Pancreas (tissue), 10 donors: ENCODE results near the gene CEL. TPM values are rescaled to one million over a fixed set of nuclear protein-coding genes. Genes with fewer than 3 reads are reported as not detected.
"Not testable (repeated sequence)": the region's sequence is repeated elsewhere in the genome, so short reads cannot be mapped to it uniquely, and the experiment has no call there.

Source experiments
- ATAC-seq, 4 donors: fragments of 200-7000 bp; cut with Tn5 transposase; one replicate each; pipeline versions ENCODE4 v1.8.0 to v1.9.1; 2020; ENCODE audit warnings: mild to moderate bottlenecking in 4 of 4, moderate library complexity in 4 of 4
- DNase-seq, 6 donors: peaks; one replicate each; pipeline ENCODE4 v3.0.0-alpha.2; 2020
- FAIRE-seq: peaks from 2 replicates; lab custom pipeline; 2012; peaks lifted over from hg19 to GRCh38; lab: Jason Lieb, UNC
- H3K27ac ChIP-seq, 4 donors: fragments of 200-600 bp; sonication (generic); 1 replicate in 3 of 4; 2 replicates in 1 of 4; pipeline versions ENCODE4 v1.5.0 to v1.8.0; 2020
- H3K27me3 ChIP-seq, 4 donors: fragments of 200-600 bp; one replicate each; pipeline ENCODE4 v1.8.0; 2021
- H3K36me3 ChIP-seq, 3 donors: fragments of 200-600 bp; sonication (generic) in 1 of 3; one replicate each; pipeline versions ENCODE4 v1.5.0 to v1.8.0; 2020 to 2021
- H3K4me1 ChIP-seq, 3 donors: fragments of 200-600 bp; one replicate each; pipeline ENCODE4 v1.8.0; 2021
- H3K4me3 ChIP-seq, 4 donors: fragments of 200-600 bp; sonication (generic) in 2 of 4; one replicate each; pipeline versions ENCODE4 v1.5.0 to v1.8.0; 2020 to 2021
- H3K9me3 ChIP-seq, 4 donors: fragments of 200-600 bp; one replicate each; pipeline ENCODE4 v1.8.0; 2021
- CTCF ChIP-seq, 4 donors: fragments of 200-600 bp; sonication (generic) in 3 of 4; IDR thresholded peaks; one replicate each; pipeline versions ENCODE4 v1.5.0 to v1.8.0; 2021; ENCODE audit warnings: antibody characterized with exemption in 4 of 4
- WGBS, 2 donors: extraction: QIAGEN DNeasy Blood & Tissue Kit; methylation state at CpG; one replicate each; pipeline ENCODE4 v1.1.7; 2013; 5-methylcytosine and 5-hydroxymethylcytosine counted together
- intact Hi-C, 3 donors: fragments of 100-400 bp; cut with DNase I; formaldehyde crosslinking; loops; one replicate each; pipeline versions ENCODE4 v1.11.1 to v1.14.2; 2022
- polyA plus RNA-seq, 2 donors: library from polyadenylated mRNA; stranded (reverse); fragments of 200-250 nt; gene quantifications; one replicate each; pipeline ENCODE4 v1.2.3, GENCODE V29; 2013
- total RNA-seq, 6 donors: library from RNA; stranded (reverse); fragmentation: NEBNext Ultra II Directional in 4 of 6; extraction: Animal tissue kit (Norgen Biotek cat#: 25700) in 4 of 6; gene quantifications; one replicate each; pipeline versions ENCODE4 v1.2.1 to v1.2.4, GENCODE V29; 2021 to 2023
- donor health status: healthy with polysubstance abuse.
- donor health status: DM: no; HTN: no; CAD: no; lungs with moderate emphysema.
- donor health status: DM: no; HTN: no; CAD: no.
- donor health status: control.
- donor health status: control.
- donor health status: Bipolar disorder and iron deficiency.
- donor health status: DM: yes; HTN: yes; CAD: no.
- donor health status: DM: no; HTN: no; CAD: no.
- donor health status: DM: no; HTN: no; CAD: no.
- donor health status: DM: yes; HTN: yes; CAD: no.

CEL gene
- total and polyA plus RNA-seq, 8 donors: 2,560 to 24,413 (median 16,465) TPM

DNA sequence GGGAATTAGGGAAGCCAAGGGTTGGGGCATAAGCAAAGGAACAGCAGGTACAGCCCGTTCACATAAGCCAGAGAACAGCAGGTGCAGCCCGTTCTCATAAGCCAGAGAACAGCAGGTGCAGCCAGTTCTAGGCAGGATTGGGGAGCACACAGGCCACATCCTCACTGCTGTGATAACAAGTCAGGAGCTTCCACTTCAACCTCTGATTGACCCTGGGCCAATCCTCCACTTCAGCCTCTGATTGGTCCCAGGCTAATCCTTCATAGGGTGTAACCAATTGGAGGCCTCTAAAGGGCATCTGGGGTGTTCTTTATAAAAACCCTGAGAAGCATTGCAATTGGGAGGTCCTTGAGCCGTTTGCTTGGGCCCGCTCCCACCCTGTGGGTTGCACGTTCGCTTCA lies 27.5 kb downstream of the CEL start:
- no peak for TF ChIP-seq CTCF (IDR thresholded peaks at IDR 0.05)
- no peaks in the 10 kb centered on the region for H3K27me3 ChIP-seq
- H3K36me3 ChIP-seq: no peaks in the 10 kb centered on the region
- intact Hi-C loops: no loop called here
- FAIRE-seq: no peak
- H3K4me1 ChIP-seq: no peaks in the 10 kb centered on the region
- H3K9me3 ChIP-seq: no peaks in the 10 kb centered on the region
- peak; percentile 22 to 45 (median 31) for ATAC-seq
- no peak overlapping the region for H3K4me3 ChIP-seq
- peak overlapping the region in 1 of 4 donors; percentile 22 for H3K27ac ChIP-seq
- 31 to 42% methylated on average over 6 of the region's 6 CpGs for WGBS, 2 donors
- DNase-seq: peak in 4 of 6 donors; percentile 61 to 80 (median 72)

GRCh38 chr9:133090187-133090586 lies 28.4 kb downstream of the CEL start:
- FAIRE-seq (no peak), ATAC-seq (peak in 2 of 4 donors; percentile 0 to 21), DNase-seq (peak in 1 of 6 donors; percentile 48)
- intact Hi-C loops: no loop called here
- H3K4me3 ChIP-seq: no peak overlapping the region
- 20 to 40% methylated on average over 5 to 6 of the region's 6 CpGs for whole genome bisulfite sequencing, 2 donors
- no peak overlapping the region for H3K27ac ChIP-seq
- no peaks in the 10 kb centered on the region for H3K9me3 ChIP-seq
- H3K4me1 ChIP-seq: no peaks in the 10 kb centered on the region
- no peak for TF ChIP-seq CTCF (IDR thresholded peaks at IDR 0.05)
- H3K36me3 ChIP-seq: no peaks in the 10 kb centered on the region
- no peaks in the 10 kb centered on the region for H3K27me3 ChIP-seq

DNA sequence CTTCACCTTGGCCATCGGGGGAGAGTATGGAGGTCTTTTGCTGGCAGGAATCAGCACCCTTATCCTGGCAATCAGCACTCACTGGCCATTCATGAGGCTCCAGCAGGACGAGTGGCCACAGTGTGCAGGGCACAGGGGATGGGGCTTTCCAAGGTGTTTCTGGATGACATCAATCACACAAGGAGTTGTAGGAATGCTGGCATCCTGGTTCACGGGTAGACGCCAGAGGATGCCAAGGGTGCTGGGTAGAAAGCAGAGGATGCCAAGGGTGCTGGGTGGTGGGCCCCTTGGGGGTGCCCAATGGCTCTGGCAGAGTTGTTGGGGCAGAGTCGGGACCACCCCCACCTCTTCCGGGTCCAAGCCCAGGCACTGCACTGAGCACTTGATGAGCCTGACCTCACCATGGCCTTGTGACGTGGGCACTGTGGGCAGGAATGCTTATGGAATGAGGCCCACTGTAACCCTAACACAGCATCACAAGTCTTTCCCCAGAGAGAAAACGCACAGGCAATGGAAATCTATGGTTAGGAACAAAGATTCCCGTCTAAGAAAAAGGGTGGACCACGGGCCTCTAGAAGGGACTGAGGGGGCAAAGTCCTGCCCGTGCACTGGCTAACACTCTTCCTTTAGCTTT lies 29.1 kb downstream of the CEL start:
- Histone ChIP-seq H3K4me1 (no peaks in the 10 kb centered on the region), H3K9me3 (no peaks in the 10 kb centered on the region), H3K27me3 (no peaks in the 10 kb centered on the region), H3K27ac (no peak overlapping the region), H3K4me3 (no peak overlapping the region), H3K36me3 (no peaks in the 10 kb centered on the region)
- intact Hi-C loops: no loop called here
- no peak for TF ChIP-seq CTCF (IDR thresholded peaks at IDR 0.05)
- FAIRE-seq (no peak), ATAC-seq (no peak), DNase-seq (peak in 2 of 6 donors; percentile 59 to 78)
- WGBS, 2 donors: 38 to 42% methylated on average over 11 of the region's 11 CpGs

GRCh38 chr9:133094351-133094750 lies 32.6 kb downstream of the CEL start:
- DNase-seq, H3K4me1 ChIP-seq, H3K9me3 ChIP-seq, H3K27me3 ChIP-seq, FAIRE-seq, intact Hi-C loops, H3K4me3 ChIP-seq, H3K27ac ChIP-seq, ATAC-seq: not testable (repeated sequence)
- H3K36me3 ChIP-seq: peaks cover 0 to 19% (median 15%) of the 10 kb centered on the region in 3 donors
- 80 to 85% methylated on average over 4 of the region's 4 CpGs for WGBS, 2 donors

GRCh38 chr9:133094842-133095393 lies 33.1 kb downstream of the CEL start:
- no peak for DNase-seq
- H3K9me3 ChIP-seq: no peaks in the 10 kb centered on the region
- intact Hi-C loops: no loop called here
- ATAC-seq: no peak
- peaks cover 0 to 25% (median 17%) of the 10 kb centered on the region in 3 donors for H3K36me3 ChIP-seq
- H3K4me3 ChIP-seq: no peak overlapping the region
- 95 to 96% methylated on average over 3 of the region's 3 CpGs for WGBS, 2 donors
- no peak for FAIRE-seq
- H3K27ac ChIP-seq: no peak overlapping the region
- no peak for TF ChIP-seq CTCF (IDR thresholded peaks at IDR 0.05)
- H3K27me3 ChIP-seq: no peaks in the 10 kb centered on the region
- H3K4me1 ChIP-seq: no peaks in the 10 kb centered on the region
